WTC11 (cell line): ENCODE data around the gene DNAH5. TPM values are rescaled to one million over a fixed set of nuclear protein-coding genes. Genes with fewer than 3 reads are reported as not detected.
A peak's percentile ranks its signal among the peaks of the same experiment; 100 is the strongest.

Experiments
- ATAC-seq: fragments of 200-7000 bp; cut with Tn5 transposase; 2 replicates; pipeline ENCODE4 v1.10.0; 2021; ENCODE audit warnings: mild to moderate bottlenecking, moderate library complexity
- CTCF ChIA-PET: fragments of 300-600 bp; sonication (Branson Sonifier 250); formaldehyde crosslinking; loops from one replicate; lab custom pipeline; 2021; ENCODE audit warnings: antibody characterized with exemption; lab: Charles Lee
- POLR2A ChIA-PET: fragments of 350-600 bp; sonication (Branson Sonifier 250); formaldehyde crosslinking; loops from one replicate; lab custom pipeline; 2021; ENCODE audit warnings: antibody characterized with exemption; lab: Charles Lee
- DNase-seq: peaks from one replicate; pipeline ENCODE4 v3.0.0; 2021; ENCODE audit warnings: low spot score
- H3K27ac Mint-ChIP-seq: 2 replicates; pipeline ENCODE4 v1.8.0; 2021; ENCODE audit warnings: mixed read lengths
- H3K27me3 Mint-ChIP-seq: 2 replicates; pipeline ENCODE4 v1.8.0; 2021; ENCODE audit warnings: low read depth, mild to moderate bottlenecking, moderate library complexity, mixed read lengths
- H3K36me3 Mint-ChIP-seq: 2 replicates; pipeline ENCODE4 v1.8.0; 2021; ENCODE audit warnings: mixed read lengths
- H3K4me1 Mint-ChIP-seq: 2 replicates; pipeline ENCODE4 v1.8.0; 2022; ENCODE audit warnings: mixed read lengths
- H3K4me3 Mint-ChIP-seq: 2 replicates; pipeline ENCODE4 v1.8.0; 2021; ENCODE audit warnings: mild to moderate bottlenecking, moderate library complexity, mixed read lengths
- H3K9me3 Mint-ChIP-seq: 2 replicates; pipeline ENCODE4 v1.8.0; 2021; ENCODE audit warnings: mixed read lengths
- AFF4 ChIP-seq: sonication (generic); formaldehyde crosslinking; IDR thresholded peaks from 2 replicates; pipeline ENCODE4 v1.8.1; 2023; ENCODE audit warnings: mild to moderate bottlenecking, missing genetic modification reagents, borderline replicate concordance
- ATF1 ChIP-seq: sonication (generic); formaldehyde crosslinking; IDR thresholded peaks from 2 replicates; pipeline ENCODE4 v1.8.1; 2023; ENCODE audit warnings: mild to moderate bottlenecking, moderate library complexity, missing genetic modification reagents
- ATF6 ChIP-seq: sonication (generic); formaldehyde crosslinking; IDR thresholded peaks from 2 replicates; pipeline ENCODE4 v1.8.1; 2023; ENCODE audit warnings: mild to moderate bottlenecking, missing genetic modification reagents
- CREM ChIP-seq: sonication (generic); formaldehyde crosslinking; IDR thresholded peaks from 2 replicates; pipeline ENCODE4 v1.8.1; 2022; ENCODE audit warnings: mild to moderate bottlenecking, missing genetic modification reagents, moderate library complexity
- CTCF ChIP-seq: fragments of 200-600 bp; IDR thresholded peaks from 2 replicates; pipeline ENCODE4 v1.8.0; 2022; ENCODE audit warnings: antibody characterized with exemption
- E2F4 ChIP-seq: sonication (generic); formaldehyde crosslinking; IDR thresholded peaks from 2 replicates; pipeline ENCODE4 v1.8.1; 2022; ENCODE audit warnings: low read depth, mild to moderate bottlenecking, moderate library complexity, missing genetic modification reagents, borderline replicate concordance
- E2F5 ChIP-seq: sonication (generic); formaldehyde crosslinking; IDR thresholded peaks from 2 replicates; pipeline ENCODE4 v1.8.1; 2022; ENCODE audit warnings: mild to moderate bottlenecking, moderate library complexity, missing genetic modification reagents
- EMX1 ChIP-seq: fragments of 250-450 bp; sonication (Bioruptor Pico); IDR thresholded peaks from 2 replicates; pipeline ENCODE4 v1.8.0; 2021; ENCODE audit warnings: mild to moderate bottlenecking
- ERG ChIP-seq: fragments of 250-450 bp; sonication (Bioruptor Pico); IDR thresholded peaks from 2 replicates; pipeline ENCODE4 v1.8.0; 2021; ENCODE audit warnings: mild to moderate bottlenecking
- ETV6 ChIP-seq: sonication (generic); formaldehyde crosslinking; IDR thresholded peaks from 2 replicates; pipeline ENCODE4 v1.8.1; 2022; ENCODE audit warnings: mild to moderate bottlenecking, missing genetic modification reagents
- FOXK1 ChIP-seq: sonication (generic); formaldehyde crosslinking; IDR thresholded peaks from 2 replicates; pipeline ENCODE4 v1.8.0; 2022; ENCODE audit warnings: mild to moderate bottlenecking, moderate library complexity, missing genetic modification reagents
- GABPB1 ChIP-seq: sonication (generic); formaldehyde crosslinking; IDR thresholded peaks from 2 replicates; pipeline ENCODE4 v1.8.1; 2023; ENCODE audit warnings: mild to moderate bottlenecking, missing genetic modification reagents
- HMGXB4 ChIP-seq: sonication (generic); formaldehyde crosslinking; IDR thresholded peaks from 2 replicates; pipeline ENCODE4 v1.8.1; 2023; ENCODE audit warnings: mild to moderate bottlenecking, moderate library complexity, missing genetic modification reagents
- IRF2 ChIP-seq: sonication (generic); formaldehyde crosslinking; IDR thresholded peaks from 2 replicates; pipeline ENCODE4 v1.8.0; 2022; ENCODE audit warnings: low read depth, missing genetic modification reagents, borderline replicate concordance
- KAT7 ChIP-seq: sonication (generic); formaldehyde crosslinking; IDR thresholded peaks from 2 replicates; pipeline ENCODE4 v1.8.1; 2023; ENCODE audit warnings: missing genetic modification reagents, mild to moderate bottlenecking, borderline replicate concordance
- MLX ChIP-seq: sonication (generic); formaldehyde crosslinking; IDR thresholded peaks from 2 replicates; pipeline ENCODE4 v1.8.1; 2023; ENCODE audit warnings: mild to moderate bottlenecking, missing genetic modification reagents, moderate library complexity
- NR2C2 ChIP-seq: sonication (generic); formaldehyde crosslinking; IDR thresholded peaks from 2 replicates; pipeline ENCODE4 v1.8.0; 2022; ENCODE audit warnings: mild to moderate bottlenecking, missing genetic modification reagents
- PRRX2 ChIP-seq: fragments of 250-450 bp; sonication (Bioruptor Pico); IDR thresholded peaks from 2 replicates; pipeline ENCODE4 v1.8.0; 2021; ENCODE audit warnings: mild to moderate bottlenecking
- RORB ChIP-seq: fragments of 250-450 bp; sonication (Bioruptor Pico); IDR thresholded peaks from 2 replicates; pipeline ENCODE4 v1.9.0; 2021; ENCODE audit warnings: mild to moderate bottlenecking
- SP1 ChIP-seq: sonication (generic); formaldehyde crosslinking; conservative IDR thresholded peaks from 2 replicates; pipeline ENCODE4 v1.8.1; 2022; ENCODE audit warnings: missing genetic modification reagents
- TCF7 ChIP-seq: sonication (generic); formaldehyde crosslinking; IDR thresholded peaks from 2 replicates; pipeline ENCODE4 v1.8.0; 2022; ENCODE audit warnings: mild to moderate bottlenecking, low read depth, missing genetic modification reagents, moderate library complexity
- USF1 ChIP-seq: sonication (generic); formaldehyde crosslinking; IDR thresholded peaks from 2 replicates; pipeline ENCODE4 v1.8.0; 2022; ENCODE audit warnings: mild to moderate bottlenecking, missing genetic modification reagents
- ZNF121 ChIP-seq: sonication (generic); formaldehyde crosslinking; IDR thresholded peaks from 2 replicates; pipeline ENCODE4 v1.8.0; 2023; ENCODE audit warnings: missing genetic modification reagents
- ZNF138 ChIP-seq: sonication (generic); formaldehyde crosslinking; conservative IDR thresholded peaks from 2 replicates; pipeline ENCODE4 v1.8.1; 2022; ENCODE audit warnings: mild to moderate bottlenecking, moderate library complexity, missing genetic modification reagents
- ZNF423 ChIP-seq: fragments of 250-450 bp; sonication (Bioruptor Pico); IDR thresholded peaks from 2 replicates; pipeline ENCODE4 v2.1.2; 2022; ENCODE audit warnings: mild to moderate bottlenecking, moderate library complexity
- total RNA-seq: library from RNA; stranded (reverse); gene quantifications from 3 replicates; pipeline ENCODE4 v1.2.3, GENCODE V29; 2021

The DNAH5 gene
- total RNA-seq, 1 experiment from 2014 or later, result 0.35 TPM

GRCh38 chr5:13833440-13833839 is 111.0 kb downstream of the DNAH5 start (continued):
- TF ChIP-seq SP1 (no peak), ETV6 (no peak), ZNF138 (no peak), KAT7 (CRISPR knock-in tag) (no peak), ZNF423 (CRISPR knock-in tag) (no peak), NR2C2 (CRISPR knock-in tag) (no peak), RORB (CRISPR knock-in tag) (no peak), EMX1 (no peak), ATF1 (CRISPR knock-in tag) (no peak), USF1 (CRISPR knock-in tag) (no peak), E2F5 (CRISPR knock-in tag) (no peak)

GRCh38 chr5:13831351-13831750 is 113.1 kb downstream of the DNAH5 start:
- H3K36me3 Mint-ChIP-seq, result peaks cover 27% of the 10 kb centered on the region
- ChIA-PET CTCF (interaction anchor here (0.7 kb wide), 1 partner anchor 594 kb away, joined by 3 read pairs; no protein-coding TSS in a partner anchor), POLR2A (no interaction called here)
- ATAC-seq, result peak; percentile 44
- H3K9me3 Mint-ChIP-seq, result peaks cover 36% of the 10 kb centered on the region
- no peak overlapping the region for H3K27ac Mint-ChIP-seq
- no peak for DNase-seq
- H3K4me3 Mint-ChIP-seq, result no peak overlapping the region
- peaks cover 2% of the 10 kb centered on the region for H3K27me3 Mint-ChIP-seq
- H3K4me1 Mint-ChIP-seq, result peaks cover 3% of the 10 kb centered on the region; the same call in 1 of the 2 replicates
- TF ChIP-seq CTCF, result no peak
- TF ChIP-seq CREM, result no peak
- no peak for TF ChIP-seq ZNF121 (CRISPR knock-in tag)
- no peak for TF ChIP-seq TCF7 (CRISPR knock-in tag)
- no peak for TF ChIP-seq MLX (CRISPR knock-in tag)
- no peak for TF ChIP-seq GABPB1 (CRISPR knock-in tag)
- no peak for TF ChIP-seq FOXK1 (CRISPR knock-in tag)
- no peak for TF ChIP-seq ATF6 (CRISPR knock-in tag)
- TF ChIP-seq PRRX2 (CRISPR knock-in tag), result no peak
- no peak for TF ChIP-seq AFF4 (CRISPR knock-in tag)
- TF ChIP-seq E2F4 (CRISPR knock-in tag), result no peak
- no peak for TF ChIP-seq HMGXB4 (CRISPR knock-in tag)
- no peak for TF ChIP-seq ERG
- no peak for TF ChIP-seq IRF2 (CRISPR knock-in tag)
